GM19023 (cell line): ENCODE measurements around the gene CRHR1.
"Not testable (repeated sequence)": the region's sequence is repeated elsewhere in the genome, so short reads cannot be mapped to it uniquely, and the experiment has no call there.

ENCODE experiments used
- ATAC-seq: cut with Tn5 transposase; IDR thresholded peaks from one replicate; pipeline ENCODE4 v1.9.1; 2021; ENCODE audit warnings: mild to moderate bottlenecking, moderate library complexity; ENCODE audit not compliant: unreplicated experiment

Gene CRHR1

GRCh38 chr17:45784293-45784740 is at the start of gene CRHR1:
Gene CRHR1 (plus strand): TSS chr17:45784320. CDS start chr17:45784545, 225 bp downstream.
- ATAC-seq = no peak

- ATAC-seq = no peak
These were observed 49.5 kb upstream of the CRHR1 start for GRCh38 chr17:45734598-45734997.

- ATAC-seq = no peak
These were observed 48.6 kb upstream of the CRHR1 start for GRCh38 chr17:45735488-45735887.

GRCh38 chr17:45739786-45740185 is 44.3 kb upstream of the CRHR1 start:
- ATAC-seq = no peak

GRCh38 chr17:45740553-45741330 is 43.4 kb upstream of the CRHR1 start:
- no peak for ATAC-seq

GRCh38 chr17:45742251-45742650 is 41.9 kb upstream of the CRHR1 start:
- no peak for ATAC-seq

- no peak for ATAC-seq
These were observed 40.3 kb upstream of the CRHR1 start for GRCh38 chr17:45743626-45744326.

GRCh38 chr17:45744826-45745225 is 39.3 kb upstream of the CRHR1 start:
- ATAC-seq = not testable (repeated sequence)

GRCh38 chr17:45745601-45746494 is 38.3 kb upstream of the CRHR1 start:
- ATAC-seq = no peak

GRCh38 chr17:45747911-45748310 is 36.2 kb upstream of the CRHR1 start:
- no peak for ATAC-seq

GRCh38 chr17:45748731-45749310 is 35.3 kb upstream of the CRHR1 start:
- ATAC-seq = no peak

- ATAC-seq = no peak
These were observed 34.2 kb upstream of the CRHR1 start for GRCh38 chr17:45749831-45750335.

GRCh38 chr17:45750779-45751440 is 33.2 kb upstream of the CRHR1 start:
- ATAC-seq = no peak

- ATAC-seq = no peak
These were observed 32.7 kb upstream of the CRHR1 start for GRCh38 chr17:45751466-45751865.

GRCh38 chr17:45752246-45752645 is 31.9 kb upstream of the CRHR1 start:
- ATAC-seq = no peak

- no peak for ATAC-seq
These were observed 30.4 kb upstream of the CRHR1 start for GRCh38 chr17:45753645-45754225.

GRCh38 chr17:45755050-45755449 is 29.1 kb upstream of the CRHR1 start:
- no peak for ATAC-seq

GRCh38 chr17:45756266-45756991 is 27.7 kb upstream of the CRHR1 start:
- no peak for ATAC-seq
